Right lobe of liver (tissue), 4 donors: ENCODE measurements around the gene SNX14.

ENCODE experiments used
- CTCF ChIP-seq, 4 donors: fragments of 200-600 bp in 3 of 4; fragments of 450-650 bp in 1 of 4; IDR thresholded peaks; one replicate each; pipeline versions ENCODE4 v1.5.1 to v1.8.0; 2016 to 2022; ENCODE audit warnings: antibody characterized with exemption in 4 of 4, mild to moderate bottlenecking in 2 of 4
- POLR2A ChIP-seq: fragments of 450-650 bp; IDR thresholded peaks from one replicate; pipeline ENCODE4 v1.6.1; 2017; ENCODE audit warnings: antibody characterized with exemption, mild to moderate bottlenecking
- donor health status: DM: no; HTN: no; CAD: no.
- donor health status: DM: no; HTN: no; CAD: no.
- donor health status: DM: no; HTN: yes; CAD: no.

- no peak for TF ChIP-seq CTCF (IDR thresholded peaks at IDR 0.05)
- TF ChIP-seq POLR2A: no peak
Measured at GRCh38 chr6:85620308-85620707, 26.6 kb upstream of the SNX14 start.
